ENCODE measurements around the gene VCP.

Gene VCP

DNA sequence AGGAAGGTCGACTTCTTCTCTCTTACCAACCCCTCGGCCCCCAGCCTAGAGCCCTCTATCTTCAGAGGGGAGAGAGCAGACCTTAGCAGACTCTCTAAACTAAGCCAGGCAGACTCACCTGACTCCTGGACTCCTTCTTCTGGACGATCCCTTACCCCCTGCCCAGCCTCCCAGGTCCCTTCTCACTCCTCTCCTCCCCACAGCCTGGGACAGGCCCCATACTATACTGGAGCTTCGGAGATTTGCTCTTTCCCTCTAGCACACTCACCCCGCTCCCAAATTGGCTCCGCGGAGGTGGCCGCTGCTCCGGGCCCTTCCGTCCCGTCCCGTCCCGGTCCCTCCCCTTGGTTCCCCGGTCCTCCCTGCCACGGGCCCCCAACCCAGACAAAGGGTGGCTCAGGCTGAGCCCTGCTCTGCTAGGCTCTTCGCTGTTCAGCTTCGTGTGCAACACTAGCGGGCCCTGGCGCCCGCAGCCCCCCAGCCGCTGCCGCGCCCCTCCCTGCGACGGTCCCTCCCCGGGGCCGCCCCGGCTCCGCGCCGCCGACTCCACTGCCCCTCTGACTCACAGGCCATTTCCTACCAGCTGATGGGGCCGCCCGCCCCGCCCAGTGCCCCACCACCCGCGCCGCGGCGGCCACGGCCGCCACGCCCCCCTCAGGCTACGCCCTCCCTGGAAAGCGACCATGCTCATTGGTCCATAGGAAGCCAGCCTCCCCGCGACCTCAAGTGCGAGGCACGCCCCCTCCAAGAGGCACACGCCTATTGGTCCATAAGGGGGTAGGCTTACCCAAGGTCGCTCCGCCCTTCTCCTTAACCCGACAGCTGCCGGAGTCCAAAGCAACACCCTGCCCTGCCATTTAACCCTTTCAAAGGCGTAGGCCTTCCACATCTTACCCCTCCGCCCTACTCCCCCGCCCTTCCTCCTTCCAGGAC, 38.8 kb upstream of the VCP start (continued):
- TF ChIP-seq, protein P1, sequence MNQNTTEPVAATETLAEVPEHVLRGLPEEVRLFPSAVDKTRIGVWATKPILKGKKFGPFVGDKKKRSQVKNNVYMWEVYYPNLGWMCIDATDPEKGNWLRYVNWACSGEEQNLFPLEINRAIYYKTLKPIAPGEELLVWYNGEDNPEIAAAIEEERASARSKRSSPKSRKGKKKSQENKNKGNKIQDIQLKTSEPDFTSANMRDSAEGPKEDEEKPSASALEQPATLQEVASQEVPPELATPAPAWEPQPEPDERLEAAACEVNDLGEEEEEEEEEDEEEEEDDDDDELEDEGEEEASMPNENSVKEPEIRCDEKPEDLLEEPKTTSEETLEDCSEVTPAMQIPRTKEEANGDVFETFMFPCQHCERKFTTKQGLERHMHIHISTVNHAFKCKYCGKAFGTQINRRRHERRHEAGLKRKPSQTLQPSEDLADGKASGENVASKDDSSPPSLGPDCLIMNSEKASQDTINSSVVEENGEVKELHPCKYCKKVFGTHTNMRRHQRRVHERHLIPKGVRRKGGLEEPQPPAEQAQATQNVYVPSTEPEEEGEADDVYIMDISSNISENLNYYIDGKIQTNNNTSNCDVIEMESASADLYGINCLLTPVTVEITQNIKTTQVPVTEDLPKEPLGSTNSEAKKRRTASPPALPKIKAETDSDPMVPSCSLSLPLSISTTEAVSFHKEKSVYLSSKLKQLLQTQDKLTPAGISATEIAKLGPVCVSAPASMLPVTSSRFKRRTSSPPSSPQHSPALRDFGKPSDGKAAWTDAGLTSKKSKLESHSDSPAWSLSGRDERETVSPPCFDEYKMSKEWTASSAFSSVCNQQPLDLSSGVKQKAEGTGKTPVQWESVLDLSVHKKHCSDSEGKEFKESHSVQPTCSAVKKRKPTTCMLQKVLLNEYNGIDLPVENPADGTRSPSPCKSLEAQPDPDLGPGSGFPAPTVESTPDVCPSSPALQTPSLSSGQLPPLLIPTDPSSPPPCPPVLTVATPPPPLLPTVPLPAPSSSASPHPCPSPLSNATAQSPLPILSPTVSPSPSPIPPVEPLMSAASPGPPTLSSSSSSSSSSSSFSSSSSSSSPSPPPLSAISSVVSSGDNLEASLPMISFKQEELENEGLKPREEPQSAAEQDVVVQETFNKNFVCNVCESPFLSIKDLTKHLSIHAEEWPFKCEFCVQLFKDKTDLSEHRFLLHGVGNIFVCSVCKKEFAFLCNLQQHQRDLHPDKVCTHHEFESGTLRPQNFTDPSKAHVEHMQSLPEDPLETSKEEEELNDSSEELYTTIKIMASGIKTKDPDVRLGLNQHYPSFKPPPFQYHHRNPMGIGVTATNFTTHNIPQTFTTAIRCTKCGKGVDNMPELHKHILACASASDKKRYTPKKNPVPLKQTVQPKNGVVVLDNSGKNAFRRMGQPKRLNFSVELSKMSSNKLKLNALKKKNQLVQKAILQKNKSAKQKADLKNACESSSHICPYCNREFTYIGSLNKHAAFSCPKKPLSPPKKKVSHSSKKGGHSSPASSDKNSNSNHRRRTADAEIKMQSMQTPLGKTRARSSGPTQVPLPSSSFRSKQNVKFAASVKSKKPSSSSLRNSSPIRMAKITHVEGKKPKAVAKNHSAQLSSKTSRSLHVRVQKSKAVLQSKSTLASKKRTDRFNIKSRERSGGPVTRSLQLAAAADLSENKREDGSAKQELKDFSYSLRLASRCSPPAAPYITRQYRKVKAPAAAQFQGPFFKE (tag by site-specific recombination; IDR thresholded peaks at IDR 0.05; ENCODE audit: borderline replicate concordance): no peak
- TF ChIP-seq ZNF311 (tag by site-specific recombination; IDR thresholded peaks at IDR 0.05; ENCODE audit: borderline replicate concordance): no peak
- no peak for TF ChIP-seq OSR2 (tag by site-specific recombination; IDR thresholded peaks at IDR 0.05)
- no peak for TF ChIP-seq GFI1B (tag by site-specific recombination; IDR thresholded peaks at IDR 0.05)
- no peak; the same call in none of the 2 replicates for TF ChIP-seq GLIS2 (tag by site-specific recombination; IDR thresholded peaks at IDR 0.05)
- TF ChIP-seq KLF8 (tag by site-specific recombination; IDR thresholded peaks at IDR 0.05): peak; percentile 69
- TF ChIP-seq, protein P2, sequence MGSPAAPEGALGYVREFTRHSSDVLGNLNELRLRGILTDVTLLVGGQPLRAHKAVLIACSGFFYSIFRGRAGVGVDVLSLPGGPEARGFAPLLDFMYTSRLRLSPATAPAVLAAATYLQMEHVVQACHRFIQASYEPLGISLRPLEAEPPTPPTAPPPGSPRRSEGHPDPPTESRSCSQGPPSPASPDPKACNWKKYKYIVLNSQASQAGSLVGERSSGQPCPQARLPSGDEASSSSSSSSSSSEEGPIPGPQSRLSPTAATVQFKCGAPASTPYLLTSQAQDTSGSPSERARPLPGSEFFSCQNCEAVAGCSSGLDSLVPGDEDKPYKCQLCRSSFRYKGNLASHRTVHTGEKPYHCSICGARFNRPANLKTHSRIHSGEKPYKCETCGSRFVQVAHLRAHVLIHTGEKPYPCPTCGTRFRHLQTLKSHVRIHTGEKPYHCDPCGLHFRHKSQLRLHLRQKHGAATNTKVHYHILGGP (tag by site-specific recombination; IDR thresholded peaks at IDR 0.05): no peak
- TF ChIP-seq ZNF660 (tag by site-specific recombination; IDR thresholded peaks at IDR 0.05): 0 out of 2 replicates have a peak, but pooled peaks have one; percentile 19
- TF ChIP-seq ZBTB8A (tag by site-specific recombination; IDR thresholded peaks at IDR 0.05): no peak
- TF ChIP-seq, protein P3, sequence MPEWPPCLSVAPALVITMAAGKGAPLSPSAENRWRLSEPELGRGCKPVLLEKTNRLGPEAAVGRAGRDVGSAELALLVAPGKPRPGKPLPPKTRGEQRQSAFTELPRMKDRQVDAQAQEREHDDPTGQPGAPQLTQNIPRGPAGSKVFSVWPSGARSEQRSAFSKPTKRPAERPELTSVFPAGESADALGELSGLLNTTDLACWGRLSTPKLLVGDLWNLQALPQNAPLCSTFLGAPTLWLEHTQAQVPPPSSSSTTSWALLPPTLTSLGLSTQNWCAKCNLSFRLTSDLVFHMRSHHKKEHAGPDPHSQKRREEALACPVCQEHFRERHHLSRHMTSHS (tag by site-specific recombination; IDR thresholded peaks at IDR 0.05): no peak
- TF ChIP-seq KLF1 (tag by site-specific recombination; IDR thresholded peaks at IDR 0.05): peak; percentile 77
- no peak for TF ChIP-seq ZNF830 (tag by site-specific recombination; IDR thresholded peaks at IDR 0.05; ENCODE audit: low read depth)
- TF ChIP-seq ZNF426 (tag by site-specific recombination; IDR thresholded peaks at IDR 0.05): no peak
- TF ChIP-seq REPIN1 (tag by site-specific recombination; IDR thresholded peaks at IDR 0.05; ENCODE audit: low read depth): no peak
- no peak for TF ChIP-seq ZFP69B (tag by site-specific recombination; IDR thresholded peaks at IDR 0.05)
- TF ChIP-seq ZNF514 (tag by site-specific recombination; IDR thresholded peaks at IDR 0.05): no peak
- TF ChIP-seq, protein P4, sequence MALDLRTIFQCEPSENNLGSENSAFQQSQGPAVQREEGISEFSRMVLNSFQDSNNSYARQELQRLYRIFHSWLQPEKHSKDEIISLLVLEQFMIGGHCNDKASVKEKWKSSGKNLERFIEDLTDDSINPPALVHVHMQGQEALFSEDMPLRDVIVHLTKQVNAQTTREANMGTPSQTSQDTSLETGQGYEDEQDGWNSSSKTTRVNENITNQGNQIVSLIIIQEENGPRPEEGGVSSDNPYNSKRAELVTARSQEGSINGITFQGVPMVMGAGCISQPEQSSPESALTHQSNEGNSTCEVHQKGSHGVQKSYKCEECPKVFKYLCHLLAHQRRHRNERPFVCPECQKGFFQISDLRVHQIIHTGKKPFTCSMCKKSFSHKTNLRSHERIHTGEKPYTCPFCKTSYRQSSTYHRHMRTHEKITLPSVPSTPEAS (tag by site-specific recombination; IDR thresholded peaks at IDR 0.05): no peak
- no peak for TF ChIP-seq ZNF791 (tag by site-specific recombination; IDR thresholded peaks at IDR 0.05)
- peak; percentile 41 for TF ChIP-seq ZNF341 (tag by site-specific recombination; IDR thresholded peaks at IDR 0.05; ENCODE audit: low read depth)
- peak; percentile 71 for TF ChIP-seq GLIS1 (tag by site-specific recombination; IDR thresholded peaks at IDR 0.05)
- TF ChIP-seq ZNF571 (tag by site-specific recombination; IDR thresholded peaks at IDR 0.05): no peak
- TF ChIP-seq ZNF366 (tag by site-specific recombination; conservative IDR thresholded peaks at IDR 0.05): no peak
- no peak for TF ChIP-seq ZNF121 (tag by site-specific recombination; IDR thresholded peaks at IDR 0.05)
- no peak for TF ChIP-seq ZNF433 (tag by site-specific recombination; IDR thresholded peaks at IDR 0.05; ENCODE audit: low read depth)
- TF ChIP-seq, protein P5, sequence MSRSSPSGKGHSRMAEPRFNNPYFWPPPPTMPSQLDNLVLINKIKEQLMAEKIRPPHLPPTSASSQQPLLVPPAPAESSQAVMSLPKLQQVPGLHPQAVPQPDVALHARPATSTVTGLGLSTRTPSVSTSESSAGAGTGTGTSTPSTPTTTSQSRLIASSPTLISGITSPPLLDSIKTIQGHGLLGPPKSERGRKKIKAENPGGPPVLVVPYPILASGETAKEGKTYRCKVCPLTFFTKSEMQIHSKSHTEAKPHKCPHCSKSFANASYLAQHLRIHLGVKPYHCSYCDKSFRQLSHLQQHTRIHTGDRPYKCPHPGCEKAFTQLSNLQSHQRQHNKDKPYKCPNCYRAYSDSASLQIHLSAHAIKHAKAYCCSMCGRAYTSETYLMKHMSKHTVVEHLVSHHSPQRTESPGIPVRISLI (tag by site-specific recombination; IDR thresholded peaks at IDR 0.05): no peak
- TF ChIP-seq KLF7 (tag by site-specific recombination; IDR thresholded peaks at IDR 0.05; ENCODE audit: borderline replicate concordance): no peak
- TF ChIP-seq ZBTB48 (tag by site-specific recombination; IDR thresholded peaks at IDR 0.05): peak; percentile 98
- TF ChIP-seq, protein P6, sequence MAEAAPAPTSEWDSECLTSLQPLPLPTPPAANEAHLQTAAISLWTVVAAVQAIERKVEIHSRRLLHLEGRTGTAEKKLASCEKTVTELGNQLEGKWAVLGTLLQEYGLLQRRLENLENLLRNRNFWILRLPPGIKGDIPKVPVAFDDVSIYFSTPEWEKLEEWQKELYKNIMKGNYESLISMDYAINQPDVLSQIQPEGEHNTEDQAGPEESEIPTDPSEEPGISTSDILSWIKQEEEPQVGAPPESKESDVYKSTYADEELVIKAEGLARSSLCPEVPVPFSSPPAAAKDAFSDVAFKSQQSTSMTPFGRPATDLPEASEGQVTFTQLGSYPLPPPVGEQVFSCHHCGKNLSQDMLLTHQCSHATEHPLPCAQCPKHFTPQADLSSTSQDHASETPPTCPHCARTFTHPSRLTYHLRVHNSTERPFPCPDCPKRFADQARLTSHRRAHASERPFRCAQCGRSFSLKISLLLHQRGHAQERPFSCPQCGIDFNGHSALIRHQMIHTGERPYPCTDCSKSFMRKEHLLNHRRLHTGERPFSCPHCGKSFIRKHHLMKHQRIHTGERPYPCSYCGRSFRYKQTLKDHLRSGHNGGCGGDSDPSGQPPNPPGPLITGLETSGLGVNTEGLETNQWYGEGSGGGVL (tag by site-specific recombination; IDR thresholded peaks at IDR 0.05): peak; percentile 64; the same call in 1 of the 2 replicates
